22Rv1 (cell line): ENCODE measurements around the gene AKAP12.

Experiments
- CTCF ChIP-seq: fragments of 450-650 bp; IDR thresholded peaks from 2 replicates; pipeline ENCODE4 v1.5.1; 2017; ENCODE audit warnings: mild to moderate bottlenecking
- ZFX ChIP-seq: fragments of 450-650 bp; IDR thresholded peaks from 2 replicates; pipeline ENCODE4 v1.6.1; 2017; ENCODE audit warnings: antibody characterized with exemption, borderline replicate concordance

- TF ChIP-seq CTCF (no peak), ZFX (no peak)
Observed at GRCh38 chr6:151213352-151213751, 26.4 kb upstream of the AKAP12 start.
